DMS153 treated with DMSO at 0.1 percent for 48 hours (cell line): Measurements from ENCODE around the gene CYP11A1.
A peak's percentile ranks its signal among the peaks of the same experiment; 100 is the strongest.

Experiments used
- DNase-seq: peaks from one replicate; lab custom pipeline; 2025; ENCODE audit not compliant: unreplicated experiment; lab: John Stamatoyannopoulos, UW

Gene CYP11A1

GRCh38 chr15:74305687-74306086 is 61.8 kb downstream of the CYP11A1 start:
- DNase-seq: no peak

- DNase-seq: no peak
These were observed 63.0 kb downstream of the CYP11A1 start for GRCh38 chr15:74304431-74304830.

GRCh38 chr15:74303741-74304309 is 63.6 kb downstream of the CYP11A1 start:
- no peak for DNase-seq

GRCh38 chr15:74302821-74303359 is 64.6 kb downstream of the CYP11A1 start:
- DNase-seq: peak; percentile 41

- DNase-seq: no peak
These were observed 65.7 kb downstream of the CYP11A1 start for GRCh38 chr15:74301583-74302361.

- no peak for DNase-seq
These were observed 67.2 kb downstream of the CYP11A1 start for GRCh38 chr15:74300057-74300795.

GRCh38 chr15:74297887-74298286 is 69.6 kb downstream of the CYP11A1 start:
- DNase-seq: no peak

- DNase-seq: no peak
These were observed 71.6 kb downstream of the CYP11A1 start for GRCh38 chr15:74295800-74296199.

- no peak for DNase-seq
These were observed 73.4 kb downstream of the CYP11A1 start for GRCh38 chr15:74294010-74294409.

GRCh38 chr15:74293021-74293810 is 74.2 kb downstream of the CYP11A1 start:
- no peak for DNase-seq

- DNase-seq: peak; percentile 52
These were observed 76.1 kb downstream of the CYP11A1 start for GRCh38 chr15:74291101-74292071.

GRCh38 chr15:74290645-74291044 is 76.8 kb downstream of the CYP11A1 start:
- DNase-seq: no peak

GRCh38 chr15:74289671-74290070 is 77.8 kb downstream of the CYP11A1 start:
- no peak for DNase-seq
